Measurements from ENCODE around the gene SPOCK1.

DNA sequence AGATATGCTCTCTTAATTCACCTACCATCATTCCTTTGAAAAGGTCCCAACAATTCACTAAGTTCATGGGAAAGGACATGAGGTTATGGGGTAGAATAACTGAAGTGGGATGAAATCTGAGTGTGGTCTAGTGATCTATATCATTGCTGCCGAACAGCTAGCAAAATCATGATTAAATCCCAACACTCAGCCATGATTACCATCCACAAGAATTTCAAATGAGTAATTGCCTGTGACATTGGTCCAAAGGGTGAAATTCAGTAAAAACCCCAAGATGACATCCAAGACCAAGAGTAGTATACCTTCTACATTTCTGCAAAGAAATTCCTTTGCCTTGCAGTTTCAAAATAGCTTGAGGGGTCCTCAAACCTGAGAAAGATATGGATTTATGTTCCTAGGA, 225.6 kb downstream of the SPOCK1 start:
- TF ChIP-seq, protein P1, sequence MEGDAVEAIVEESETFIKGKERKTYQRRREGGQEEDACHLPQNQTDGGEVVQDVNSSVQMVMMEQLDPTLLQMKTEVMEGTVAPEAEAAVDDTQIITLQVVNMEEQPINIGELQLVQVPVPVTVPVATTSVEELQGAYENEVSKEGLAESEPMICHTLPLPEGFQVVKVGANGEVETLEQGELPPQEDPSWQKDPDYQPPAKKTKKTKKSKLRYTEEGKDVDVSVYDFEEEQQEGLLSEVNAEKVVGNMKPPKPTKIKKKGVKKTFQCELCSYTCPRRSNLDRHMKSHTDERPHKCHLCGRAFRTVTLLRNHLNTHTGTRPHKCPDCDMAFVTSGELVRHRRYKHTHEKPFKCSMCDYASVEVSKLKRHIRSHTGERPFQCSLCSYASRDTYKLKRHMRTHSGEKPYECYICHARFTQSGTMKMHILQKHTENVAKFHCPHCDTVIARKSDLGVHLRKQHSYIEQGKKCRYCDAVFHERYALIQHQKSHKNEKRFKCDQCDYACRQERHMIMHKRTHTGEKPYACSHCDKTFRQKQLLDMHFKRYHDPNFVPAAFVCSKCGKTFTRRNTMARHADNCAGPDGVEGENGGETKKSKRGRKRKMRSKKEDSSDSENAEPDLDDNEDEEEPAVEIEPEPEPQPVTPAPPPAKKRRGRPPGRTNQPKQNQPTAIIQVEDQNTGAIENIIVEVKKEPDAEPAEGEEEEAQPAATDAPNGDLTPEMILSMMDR (CRISPR knock-in tag; IDR thresholded peaks at IDR 0.05): no peak
- no peak for TF ChIP-seq ZFY (CRISPR knock-in tag; IDR thresholded peaks at IDR 0.05)
- TF ChIP-seq, protein P2, sequence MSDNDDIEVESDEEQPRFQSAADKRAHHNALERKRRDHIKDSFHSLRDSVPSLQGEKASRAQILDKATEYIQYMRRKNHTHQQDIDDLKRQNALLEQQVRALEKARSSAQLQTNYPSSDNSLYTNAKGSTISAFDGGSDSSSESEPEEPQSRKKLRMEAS (IDR thresholded peaks at IDR 0.05): no peak
- TF ChIP-seq BRCA1 (CRISPR knock-in tag; IDR thresholded peaks at IDR 0.05): no peak
- TF ChIP-seq, protein P3, sequence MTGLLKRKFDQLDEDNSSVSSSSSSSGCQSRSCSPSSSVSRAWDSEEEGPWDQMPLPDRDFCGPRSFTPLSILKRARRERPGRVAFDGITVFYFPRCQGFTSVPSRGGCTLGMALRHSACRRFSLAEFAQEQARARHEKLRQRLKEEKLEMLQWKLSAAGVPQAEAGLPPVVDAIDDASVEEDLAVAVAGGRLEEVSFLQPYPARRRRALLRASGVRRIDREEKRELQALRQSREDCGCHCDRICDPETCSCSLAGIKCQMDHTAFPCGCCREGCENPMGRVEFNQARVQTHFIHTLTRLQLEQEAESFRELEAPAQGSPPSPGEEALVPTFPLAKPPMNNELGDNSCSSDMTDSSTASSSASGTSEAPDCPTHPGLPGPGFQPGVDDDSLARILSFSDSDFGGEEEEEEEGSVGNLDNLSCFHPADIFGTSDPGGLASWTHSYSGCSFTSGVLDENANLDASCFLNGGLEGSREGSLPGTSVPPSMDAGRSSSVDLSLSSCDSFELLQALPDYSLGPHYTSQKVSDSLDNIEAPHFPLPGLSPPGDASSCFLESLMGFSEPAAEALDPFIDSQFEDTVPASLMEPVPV (CRISPR knock-in tag; IDR thresholded peaks at IDR 0.05): no peak
- TF ChIP-seq, protein P4, sequence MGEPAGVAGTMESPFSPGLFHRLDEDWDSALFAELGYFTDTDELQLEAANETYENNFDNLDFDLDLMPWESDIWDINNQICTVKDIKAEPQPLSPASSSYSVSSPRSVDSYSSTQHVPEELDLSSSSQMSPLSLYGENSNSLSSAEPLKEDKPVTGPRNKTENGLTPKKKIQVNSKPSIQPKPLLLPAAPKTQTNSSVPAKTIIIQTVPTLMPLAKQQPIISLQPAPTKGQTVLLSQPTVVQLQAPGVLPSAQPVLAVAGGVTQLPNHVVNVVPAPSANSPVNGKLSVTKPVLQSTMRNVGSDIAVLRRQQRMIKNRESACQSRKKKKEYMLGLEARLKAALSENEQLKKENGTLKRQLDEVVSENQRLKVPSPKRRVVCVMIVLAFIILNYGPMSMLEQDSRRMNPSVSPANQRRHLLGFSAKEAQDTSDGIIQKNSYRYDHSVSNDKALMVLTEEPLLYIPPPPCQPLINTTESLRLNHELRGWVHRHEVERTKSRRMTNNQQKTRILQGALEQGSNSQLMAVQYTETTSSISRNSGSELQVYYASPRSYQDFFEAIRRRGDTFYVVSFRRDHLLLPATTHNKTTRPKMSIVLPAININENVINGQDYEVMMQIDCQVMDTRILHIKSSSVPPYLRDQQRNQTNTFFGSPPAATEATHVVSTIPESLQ (CRISPR knock-in tag; conservative IDR thresholded peaks at IDR 0.05): no peak
- TF ChIP-seq KDM5B (CRISPR knock-in tag; IDR thresholded peaks at IDR 0.05; ENCODE audit: borderline replicate concordance): no peak
- TF ChIP-seq, protein P5, sequence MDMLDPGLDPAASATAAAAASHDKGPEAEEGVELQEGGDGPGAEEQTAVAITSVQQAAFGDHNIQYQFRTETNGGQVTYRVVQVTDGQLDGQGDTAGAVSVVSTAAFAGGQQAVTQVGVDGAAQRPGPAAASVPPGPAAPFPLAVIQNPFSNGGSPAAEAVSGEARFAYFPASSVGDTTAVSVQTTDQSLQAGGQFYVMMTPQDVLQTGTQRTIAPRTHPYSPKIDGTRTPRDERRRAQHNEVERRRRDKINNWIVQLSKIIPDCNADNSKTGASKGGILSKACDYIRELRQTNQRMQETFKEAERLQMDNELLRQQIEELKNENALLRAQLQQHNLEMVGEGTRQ (IDR thresholded peaks at IDR 0.05; ENCODE audit: low read depth, low read length): no peak
- TF ChIP-seq, protein P5 (CRISPR knock-in tag; IDR thresholded peaks at IDR 0.05; ENCODE audit: borderline replicate concordance): no peak
- no peak for TF ChIP-seq SIN3A (IDR thresholded peaks at IDR 0.05; ENCODE audit: borderline replicate concordance, low read depth, low read length)
